Stimulated activated CD8-positive, alpha-beta memory T cell treated with anti-CD3 and anti-CD28 coated beads, Interleukin-7, amount 100 ng/mL, for 48 hours (primary cell): ENCODE measurements around the gene SH2D4B.

Source experiments
- DNase-seq, 2 donors: peaks; one replicate each; pipeline ENCODE4 v3.0.0-alpha.2; 2020; ENCODE audit warnings: low read depth in 1 of 2; ENCODE audit errors: extremely low read depth in 1 of 2

Gene SH2D4B

DNA sequence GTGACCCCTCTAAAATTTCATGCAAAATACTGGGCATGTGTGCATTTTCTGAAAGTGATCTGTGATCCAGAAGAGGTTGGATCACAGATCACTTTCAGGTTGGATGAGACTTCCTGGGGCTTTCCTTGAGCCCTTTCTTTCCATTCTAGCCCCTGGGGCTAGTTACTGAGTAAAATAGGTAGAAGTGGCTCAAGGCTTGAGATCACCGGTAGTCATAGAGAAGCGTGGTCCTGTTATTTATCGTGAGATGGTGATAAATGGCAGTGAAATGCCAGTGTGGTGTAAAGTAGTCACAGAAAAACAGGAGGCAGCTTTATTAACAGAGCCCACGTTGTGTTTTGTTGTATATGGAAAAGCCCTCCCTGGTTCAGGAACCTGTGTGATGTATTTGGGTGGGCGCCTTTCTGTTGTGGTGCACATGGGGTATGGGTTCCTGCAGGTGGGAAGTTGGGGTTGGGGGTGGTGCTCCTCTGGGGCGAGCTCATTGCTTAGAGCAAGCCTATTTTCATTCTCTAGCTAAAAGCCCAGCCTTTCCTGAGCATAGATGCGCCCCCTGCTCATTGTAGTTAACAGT lies 34.0 kb upstream of the SH2D4B start:
- DNase-seq: no peak

GRCh38 chr10:80504158-80504811 lies 33.4 kb upstream of the SH2D4B start:
- no peak for DNase-seq

GRCh38 chr10:80504897-80505465 lies 32.7 kb upstream of the SH2D4B start:
- no peak for DNase-seq

DNA sequence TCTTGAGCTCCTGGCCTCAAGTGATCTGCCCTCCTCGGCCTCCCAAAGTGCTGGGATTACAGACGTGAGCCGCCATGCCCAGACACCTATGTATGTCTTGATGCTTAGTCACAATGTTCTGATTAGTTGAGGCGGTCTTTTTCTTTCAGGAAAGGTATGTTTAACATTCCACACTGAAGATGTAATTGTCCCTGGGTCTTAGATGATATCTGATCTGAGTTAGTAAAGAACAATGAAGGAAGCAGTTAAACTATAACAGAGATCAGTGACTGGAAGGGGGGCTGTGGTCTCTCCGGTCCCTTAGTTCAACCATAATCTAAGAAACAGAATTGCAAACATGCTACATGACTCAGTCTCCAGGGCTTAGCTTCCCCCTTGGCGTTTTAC lies 31.5 kb upstream of the SH2D4B start:
- no peak for DNase-seq

DNA sequence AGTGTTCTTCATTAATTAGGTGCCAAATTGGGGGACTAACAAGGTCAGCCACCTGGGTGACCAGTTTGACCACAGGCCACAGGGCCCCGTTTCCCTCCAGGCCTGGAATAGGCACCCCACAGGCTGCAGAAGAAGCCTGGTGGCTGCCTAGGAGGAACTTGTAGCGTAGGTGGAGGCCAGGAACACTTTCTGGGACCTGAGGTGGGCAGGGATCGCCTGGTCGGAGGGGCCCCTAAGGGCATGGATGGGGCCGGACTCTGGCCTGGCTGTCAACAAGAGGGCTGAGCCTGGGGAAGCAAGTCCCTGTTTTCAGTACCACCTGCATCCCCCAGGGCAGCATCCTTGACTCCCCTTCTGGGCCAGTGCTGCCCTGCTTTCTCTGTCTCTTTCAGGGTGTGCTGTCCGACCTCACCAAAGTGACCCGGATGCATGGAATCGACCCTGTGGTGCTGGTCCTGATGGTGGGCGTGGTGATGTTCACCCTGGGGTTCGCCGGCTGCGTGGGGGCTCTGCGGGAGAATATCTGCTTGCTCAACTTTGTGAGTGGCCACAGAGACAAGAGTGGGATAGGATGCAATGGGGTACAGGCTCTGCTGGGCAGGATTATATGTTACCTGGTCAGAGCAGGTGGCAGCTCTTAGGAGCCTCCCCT lies 30.7 kb upstream of the SH2D4B start:
- DNase-seq: no peak

GRCh38 chr10:80509108-80509402 lies 28.6 kb upstream of the SH2D4B start:
- no peak for DNase-seq

- no peak for DNase-seq
These were observed 28.1 kb upstream of the SH2D4B start for GRCh38 chr10:80509403-80510161.

- no peak for DNase-seq
These were observed 25.6 kb upstream of the SH2D4B start for GRCh38 chr10:80512031-80512526.

DNA sequence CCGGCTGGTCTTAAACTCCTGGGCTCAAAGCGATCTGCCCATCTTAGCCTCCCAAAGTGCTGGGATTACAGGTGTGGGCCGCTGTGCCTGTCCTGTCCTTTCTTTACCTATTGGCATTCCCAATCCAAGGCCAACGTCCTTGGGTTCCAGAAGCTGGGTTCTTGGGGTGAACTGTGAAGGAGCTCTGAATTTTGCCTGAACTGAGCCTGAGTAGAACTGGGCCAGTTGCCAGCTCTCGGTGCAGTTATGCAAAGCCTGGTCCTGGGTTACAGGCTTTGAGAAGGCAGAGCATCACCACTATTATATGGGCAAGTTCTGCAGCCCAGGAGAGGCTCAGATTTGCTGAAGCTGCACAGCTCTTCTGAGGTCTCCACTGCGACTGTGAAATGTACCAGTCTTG lies 24.6 kb upstream of the SH2D4B start:
- no peak for DNase-seq

DNA sequence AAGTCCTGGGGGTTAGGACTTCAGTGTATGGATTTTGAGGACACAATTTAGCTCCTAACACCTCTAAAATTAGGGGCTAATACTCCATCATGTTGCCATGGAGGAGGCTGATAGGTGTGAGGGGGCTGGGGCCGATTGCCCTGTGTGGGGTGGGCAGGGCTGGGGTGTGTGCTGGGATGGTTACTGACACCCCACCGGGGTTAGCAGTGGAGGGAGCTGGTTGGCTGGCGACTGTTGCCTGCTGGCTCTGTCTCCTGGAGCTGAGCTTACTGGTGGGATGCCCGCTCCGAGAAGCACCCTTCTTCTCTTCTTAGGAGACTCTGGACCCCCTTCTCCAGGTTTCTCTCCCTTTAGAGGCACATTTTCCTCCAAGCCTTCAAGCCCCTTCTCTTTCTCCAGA lies 22.2 kb upstream of the SH2D4B start:
- no peak for DNase-seq

- DNase-seq: no peak
These were observed 21.8 kb upstream of the SH2D4B start for GRCh38 chr10:80515941-80516340.

GRCh38 chr10:80516506-80517075 lies 21.1 kb upstream of the SH2D4B start:
- no peak for DNase-seq

DNA sequence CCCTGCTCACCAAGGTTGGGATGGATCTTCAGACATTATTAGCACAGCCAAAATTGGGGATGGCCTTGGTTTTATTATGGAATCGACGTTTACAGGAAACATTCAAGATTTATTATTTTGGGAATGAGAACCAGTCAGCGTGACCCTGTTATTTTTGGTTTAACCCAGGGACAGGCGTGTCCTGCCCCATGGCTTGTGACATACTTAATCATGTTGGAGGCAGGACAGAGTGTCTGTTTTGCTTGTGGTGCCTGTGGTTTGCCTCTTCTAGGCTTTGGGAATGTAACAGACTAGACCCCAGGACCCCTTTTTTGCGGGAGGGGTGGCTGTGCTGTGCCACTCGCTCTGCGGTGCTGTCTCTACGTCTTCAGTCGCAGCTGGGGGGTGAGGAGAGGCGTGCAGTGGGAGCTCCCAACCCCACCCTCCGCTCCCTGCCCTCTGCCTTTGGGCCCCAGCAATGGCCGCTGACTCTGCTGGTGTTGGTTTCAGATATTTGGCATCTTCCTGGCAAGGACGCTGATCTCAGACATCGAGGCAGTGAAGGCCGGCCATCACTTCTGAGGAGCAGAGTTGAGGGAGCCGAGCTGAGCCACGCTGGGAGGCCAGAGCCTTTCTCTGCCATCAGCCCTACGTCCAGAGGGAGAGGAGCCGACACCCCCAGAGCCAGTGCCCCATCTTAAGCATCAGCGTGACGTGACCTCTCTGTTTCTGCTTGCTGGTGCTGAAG lies 20.1 kb upstream of the SH2D4B start:
- no peak for DNase-seq

DNA sequence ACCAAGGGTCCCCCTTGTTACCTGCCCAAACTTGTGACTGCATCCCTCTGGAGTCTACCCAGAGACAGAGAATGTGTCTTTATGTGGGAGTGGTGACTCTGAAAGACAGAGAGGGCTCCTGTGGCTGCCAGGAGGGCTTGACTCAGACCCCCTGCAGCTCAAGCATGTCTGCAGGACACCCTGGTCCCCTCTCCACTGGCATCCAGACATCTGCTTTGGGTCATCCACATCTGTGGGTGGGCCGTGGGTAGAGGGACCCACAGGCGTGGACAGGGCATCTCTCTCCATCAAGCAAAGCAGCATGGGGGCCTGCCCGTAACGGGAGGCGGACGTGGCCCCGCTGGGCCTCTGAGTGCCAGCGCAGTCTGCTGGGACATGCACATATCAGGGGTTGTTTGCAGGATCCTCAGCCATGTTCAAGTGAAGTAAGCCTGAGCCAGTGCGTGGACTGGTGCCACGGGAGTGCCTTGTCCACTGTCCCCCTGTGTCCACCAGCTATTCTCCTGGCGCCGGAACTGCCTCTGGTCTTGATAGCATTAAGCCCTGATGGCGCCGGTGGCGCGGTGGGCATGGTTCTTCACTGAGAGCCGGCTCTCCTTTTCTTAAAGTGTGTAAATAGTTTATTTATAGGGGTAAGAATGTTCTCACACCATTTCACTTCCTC lies 19.4 kb upstream of the SH2D4B start:
- no peak for DNase-seq

DNA sequence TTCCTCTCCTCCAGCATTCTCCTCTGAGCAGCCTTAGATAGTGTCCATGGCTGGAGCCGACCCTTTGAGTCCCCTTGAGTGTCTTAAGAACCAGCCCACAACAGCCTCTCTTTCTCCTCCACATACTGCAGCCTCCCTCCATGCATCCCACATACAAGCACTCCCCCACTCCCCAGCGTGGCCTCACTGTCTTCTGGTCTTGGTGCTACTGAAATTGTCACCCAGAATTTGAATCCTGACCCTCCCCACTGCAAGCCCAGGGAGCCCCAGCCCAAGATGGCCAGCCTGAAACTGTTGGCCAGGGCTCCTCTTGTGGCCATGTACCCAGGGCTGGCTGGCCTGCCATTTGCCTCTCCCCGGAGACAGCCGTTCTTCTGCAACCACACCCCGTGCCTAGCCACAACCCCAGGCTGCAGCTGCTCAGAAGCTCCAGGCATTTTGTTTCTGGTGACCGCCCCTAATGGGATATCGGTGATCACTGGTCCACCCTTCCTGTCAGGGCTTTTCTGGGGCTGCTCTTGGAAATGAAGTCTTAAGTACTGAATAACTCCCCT lies 18.8 kb upstream of the SH2D4B start:
- DNase-seq: no peak

GRCh38 chr10:80519936-80520650 lies 17.6 kb upstream of the SH2D4B start:
- DNase-seq: no peak

GRCh38 chr10:80520661-80521470 lies 16.8 kb upstream of the SH2D4B start:
- no peak for DNase-seq

DNA sequence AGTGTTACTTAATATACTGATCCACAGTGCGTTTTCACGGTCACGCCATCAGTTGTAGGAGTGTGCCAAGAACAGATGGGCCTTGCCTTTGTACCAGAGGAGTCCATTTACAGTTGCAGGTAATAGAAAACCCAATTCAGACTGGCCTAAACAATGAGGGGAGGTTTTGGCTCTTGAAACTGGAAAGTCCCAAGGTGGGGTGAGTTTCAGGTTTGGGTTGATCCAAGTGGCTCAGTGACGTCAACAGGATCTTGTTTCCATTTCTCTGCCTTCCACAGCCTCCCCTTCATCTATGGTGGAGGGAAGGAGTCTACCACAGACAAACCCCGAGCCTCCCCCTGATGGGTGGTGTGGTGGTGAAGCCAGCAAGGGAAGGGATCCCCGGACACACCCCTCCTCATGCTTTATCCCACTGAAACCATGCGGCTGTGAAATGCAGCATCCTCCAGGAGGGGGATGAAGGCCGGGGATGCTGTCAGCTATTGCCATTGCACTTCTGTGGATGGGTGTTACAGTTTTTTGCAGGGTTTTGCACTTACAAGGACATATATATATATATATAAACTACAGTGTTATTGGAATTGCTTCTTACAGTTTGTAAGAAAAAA lies 14.8 kb upstream of the SH2D4B start:
- no peak for DNase-seq
